GM18861 (cell line): Measurements from ENCODE around the gene FIP1L1.

Experiments used
- ATAC-seq: cut with Tn5 transposase; IDR thresholded peaks from one replicate; pipeline ENCODE4 v1.9.1; 2021; ENCODE audit not compliant: unreplicated experiment

FIP1L1 gene

GRCh38 chr4:53498706-53499105 lies 121.3 kb downstream of the FIP1L1 start:
- ATAC-seq: no peak

GRCh38 chr4:53499791-53500190 lies 122.3 kb downstream of the FIP1L1 start:
- no peak for ATAC-seq

DNA sequence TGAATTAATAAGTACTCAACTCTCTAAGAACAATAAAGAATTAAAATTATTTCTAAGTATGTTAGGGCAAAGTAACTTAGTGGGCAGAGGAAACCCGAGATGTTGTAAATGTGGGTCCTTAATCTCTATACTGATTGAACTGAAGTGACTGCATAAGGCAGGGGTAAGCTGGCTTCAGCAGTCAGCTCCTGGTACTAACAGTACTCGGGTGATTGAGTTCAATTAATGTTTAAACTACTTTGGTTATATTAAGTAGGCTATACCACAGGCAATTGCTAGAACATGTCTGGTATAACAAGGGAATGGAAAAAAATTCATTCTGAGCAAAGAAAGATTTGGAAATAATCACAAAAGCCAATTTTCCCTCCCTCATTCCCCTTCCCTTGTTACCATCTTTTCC lies 123.1 kb downstream of the FIP1L1 start:
- no peak for ATAC-seq

- ATAC-seq: no peak
Measured at GRCh38 chr4:53501561-53501960, 124.1 kb downstream of the FIP1L1 start.

DNA sequence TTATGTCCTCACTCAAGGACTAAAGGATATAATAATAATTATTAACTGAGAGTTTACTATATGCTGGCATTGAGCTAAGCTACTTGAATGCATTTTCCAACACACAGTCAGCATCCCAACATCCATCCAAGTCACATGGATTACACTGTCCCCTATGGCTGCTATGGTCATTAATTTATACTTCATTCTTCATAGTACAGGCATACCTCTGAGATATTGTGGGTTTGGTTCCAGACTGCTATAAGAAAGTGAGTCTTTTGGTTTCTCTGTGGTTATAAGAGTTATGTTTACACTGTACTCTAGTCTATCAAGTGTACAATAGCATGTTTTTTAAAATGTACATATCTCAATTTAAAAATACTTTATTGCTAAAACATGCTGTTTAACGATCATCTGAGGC lies 124.7 kb downstream of the FIP1L1 start:
- ATAC-seq: no peak

GRCh38 chr4:53505947-53506346 lies 128.5 kb downstream of the FIP1L1 start:
- ATAC-seq: no peak

- no peak for ATAC-seq
Measured at GRCh38 chr4:53507058-53507457, 129.6 kb downstream of the FIP1L1 start.

GRCh38 chr4:53507671-53508286 lies 130.3 kb downstream of the FIP1L1 start:
- ATAC-seq: no peak

GRCh38 chr4:53508446-53508845 lies 131.0 kb downstream of the FIP1L1 start:
- no peak for ATAC-seq

GRCh38 chr4:53510321-53510720 lies 132.9 kb downstream of the FIP1L1 start:
- no peak for ATAC-seq
